Keratinocyte (primary cell): ENCODE results near the gene USP28. TPM values are rescaled to one million over a fixed set of nuclear protein-coding genes. Genes with fewer than 3 reads are reported as not detected.

Experiments used
- DNase-seq: peaks from one replicate; pipeline ENCODE4 v3.0.0-alpha.2; 2011; ENCODE audit warnings: low read depth, missing footprints, low spot score
- FAIRE-seq: peaks from 2 replicates; lab custom pipeline; 2011; peaks lifted over from hg19 to GRCh38; lab: Jason Lieb, UNC
- H2AFZ ChIP-seq: 2 replicates; pipeline ENCODE4 v1.6.0; 2012; ENCODE audit warnings: low read length, control low read depth, inconsistent platforms; ENCODE audit not compliant: control insufficient read depth
- H3K27ac ChIP-seq: 2 replicates; pipeline ENCODE4 v1.5.1; 2011; ENCODE audit warnings: low read length; ENCODE audit not compliant: control insufficient read depth, insufficient read depth
- H3K27me3 ChIP-seq: 3 replicates; pipeline ENCODE4 v1.6.0; 2011; ENCODE audit warnings: low read length; ENCODE audit not compliant: control insufficient read depth, insufficient read depth; ENCODE audit errors: extremely low read depth
- H3K36me3 ChIP-seq, 2 experiments: 2 replicates in 1 of 2; 3 replicates in 1 of 2; pipeline ENCODE4 v1.5.1; 2011; ENCODE audit warnings: low read length in 2 of 2, mild to moderate bottlenecking in 1 of 2; ENCODE audit not compliant: control insufficient read depth in 2 of 2, insufficient read depth in 2 of 2; ENCODE audit errors: extremely low read depth in 1 of 2
- H3K4me1 ChIP-seq: 3 replicates; pipeline ENCODE4 v1.5.1; 2011; ENCODE audit warnings: low read length; ENCODE audit not compliant: control insufficient read depth, insufficient read depth; ENCODE audit errors: extremely low read depth
- H3K4me2 ChIP-seq: 3 replicates; pipeline ENCODE4 v1.6.0; 2011; ENCODE audit warnings: low read depth, low read length; ENCODE audit not compliant: control insufficient read depth, insufficient read depth; ENCODE audit errors: extremely low read depth
- H3K4me3 ChIP-seq, 3 experiments: fragments of 200-600 bp in 1 of 3; sonication (generic) in 1 of 3; 2 replicates in 2 of 3; 3 replicates in 1 of 3; pipeline ENCODE4 v1.5.1; 2011 to 2016; ENCODE audit warnings: low read length in 3 of 3, mild to moderate bottlenecking in 3 of 3, control low read depth in 2 of 3, inconsistent platforms in 1 of 3, low read depth in 1 of 3, mixed read lengths in 1 of 3, mixed run types in 1 of 3, moderate library complexity in 1 of 3; ENCODE audit not compliant: control insufficient read depth in 2 of 3, insufficient read depth in 2 of 3; ENCODE audit errors: extremely low read depth in 1 of 3
- H3K79me2 ChIP-seq: 2 replicates; pipeline ENCODE4 v1.6.0; 2012; ENCODE audit warnings: low read length; ENCODE audit not compliant: control insufficient read depth, insufficient read depth
- H3K9ac ChIP-seq: 3 replicates; pipeline ENCODE4 v1.6.0; 2011; ENCODE audit warnings: low read length; ENCODE audit not compliant: control insufficient read depth, insufficient read depth; ENCODE audit errors: extremely low read depth
- H3K9me1 ChIP-seq: 3 replicates; pipeline ENCODE4 v1.6.0; 2011; ENCODE audit warnings: low read length; ENCODE audit not compliant: control insufficient read depth, insufficient read depth; ENCODE audit errors: extremely low read depth
- H3K9me3 ChIP-seq: 2 replicates; pipeline ENCODE4 v1.5.1; 2012; ENCODE audit warnings: low read depth, low read length; ENCODE audit not compliant: control insufficient read depth
- H4K20me1 ChIP-seq: 3 replicates; pipeline ENCODE4 v1.6.0; 2011; ENCODE audit warnings: low read length; ENCODE audit not compliant: control insufficient read depth, insufficient read depth; ENCODE audit errors: extremely low read depth
- EZH2 ChIP-seq: IDR thresholded peaks from one replicate; pipeline ENCODE4 v1.6.1; 2012; ENCODE audit warnings: inconsistent platforms, mild to moderate bottlenecking, low read length, moderate library complexity
- dilution Hi-C: fragments of 300-500 bp; cut with MboI; formaldehyde crosslinking; loops from one replicate; pipeline ENCODE4 v1.7.0; 2020; ENCODE audit warnings: low sequenced_read_pairs; ENCODE audit not compliant: extremely low pct_ligation_motif_present
- polyA plus RNA-seq, 5 experiments: library from polyadenylated mRNA; depleted of rRNA in 3 of 5; stranded (reverse) in 3 of 5; stranded (forward) in 1 of 5; unstranded in 1 of 5; fragments of >200 nt; gene quantifications; 1 replicate in 1 of 5; 2 replicates in 3 of 5; 3 replicates in 1 of 5; pipeline versions ENCODE4 v1.2.1 to v1.2.3, GENCODE V29; 2011 to 2012; ENCODE audit warnings: missing spikeins in 2 of 5, low read depth in 1 of 5, low replicate concordance in 1 of 5
- TF ChIP-seq, protein P1 (sequence below), 3 experiments: IDR thresholded peaks in 1 of 3; conservative IDR thresholded peaks in 1 of 3; optimal IDR thresholded peaks in 1 of 3; 2 replicates in 2 of 3; 3 replicates in 1 of 3; pipeline versions ENCODE3 to v1.5.1; 2011; ENCODE audit warnings: low read length in 3 of 3, mild to moderate bottlenecking in 3 of 3, moderate library complexity in 2 of 3, control low read depth in 1 of 3, inconsistent platforms in 1 of 3; ENCODE audit not compliant: insufficient read depth in 2 of 3; ENCODE audit errors: extremely low read depth in 1 of 3

Gene USP28
- polyA plus RNA-seq, 1 donor (not counting 4 experiments of a cell fraction or from before 2014, with no cell fraction given): 37.4 TPM

- Histone ChIP-seq H3K9me1 (no peaks in the 10 kb centered on the region), H2AFZ (no peak overlapping the region), H3K9me3 (no peaks in the 10 kb centered on the region), H3K27me3 (no peaks in the 10 kb centered on the region), H3K36me3 (peaks cover 0 to 1% of the 10 kb centered on the region in 2 experiments), H3K27ac (no peak overlapping the region), H3K9ac (no peak overlapping the region), H3K79me2 (peaks cover 10% of the 10 kb centered on the region), H3K4me1 (peaks cover 10% of the 10 kb centered on the region), H3K4me3 (no peak overlapping the region), H4K20me1 (no peaks in the 10 kb centered on the region), H3K4me2 (no peak overlapping the region)
- DNase-seq: no peak
- FAIRE-seq: no peak
- TF ChIP-seq, protein P1, sequence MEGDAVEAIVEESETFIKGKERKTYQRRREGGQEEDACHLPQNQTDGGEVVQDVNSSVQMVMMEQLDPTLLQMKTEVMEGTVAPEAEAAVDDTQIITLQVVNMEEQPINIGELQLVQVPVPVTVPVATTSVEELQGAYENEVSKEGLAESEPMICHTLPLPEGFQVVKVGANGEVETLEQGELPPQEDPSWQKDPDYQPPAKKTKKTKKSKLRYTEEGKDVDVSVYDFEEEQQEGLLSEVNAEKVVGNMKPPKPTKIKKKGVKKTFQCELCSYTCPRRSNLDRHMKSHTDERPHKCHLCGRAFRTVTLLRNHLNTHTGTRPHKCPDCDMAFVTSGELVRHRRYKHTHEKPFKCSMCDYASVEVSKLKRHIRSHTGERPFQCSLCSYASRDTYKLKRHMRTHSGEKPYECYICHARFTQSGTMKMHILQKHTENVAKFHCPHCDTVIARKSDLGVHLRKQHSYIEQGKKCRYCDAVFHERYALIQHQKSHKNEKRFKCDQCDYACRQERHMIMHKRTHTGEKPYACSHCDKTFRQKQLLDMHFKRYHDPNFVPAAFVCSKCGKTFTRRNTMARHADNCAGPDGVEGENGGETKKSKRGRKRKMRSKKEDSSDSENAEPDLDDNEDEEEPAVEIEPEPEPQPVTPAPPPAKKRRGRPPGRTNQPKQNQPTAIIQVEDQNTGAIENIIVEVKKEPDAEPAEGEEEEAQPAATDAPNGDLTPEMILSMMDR (optimal IDR thresholded peaks at IDR 0.05 in 1 of 3, IDR thresholded peaks at IDR 0.05 in 1 of 3, conservative IDR thresholded peaks at IDR 0.05 in 1 of 3; ENCODE audit: extremely low read depth in 1 of 3, insufficient read depth in 2 of 3, low read length in 3 of 3): no peak
- TF ChIP-seq EZH2: no peak
- dilution Hi-C loops: no loop called here
Measured at GRCh38 chr11:113871336-113871735, 4.0 kb downstream of the USP28 start.

DNA sequence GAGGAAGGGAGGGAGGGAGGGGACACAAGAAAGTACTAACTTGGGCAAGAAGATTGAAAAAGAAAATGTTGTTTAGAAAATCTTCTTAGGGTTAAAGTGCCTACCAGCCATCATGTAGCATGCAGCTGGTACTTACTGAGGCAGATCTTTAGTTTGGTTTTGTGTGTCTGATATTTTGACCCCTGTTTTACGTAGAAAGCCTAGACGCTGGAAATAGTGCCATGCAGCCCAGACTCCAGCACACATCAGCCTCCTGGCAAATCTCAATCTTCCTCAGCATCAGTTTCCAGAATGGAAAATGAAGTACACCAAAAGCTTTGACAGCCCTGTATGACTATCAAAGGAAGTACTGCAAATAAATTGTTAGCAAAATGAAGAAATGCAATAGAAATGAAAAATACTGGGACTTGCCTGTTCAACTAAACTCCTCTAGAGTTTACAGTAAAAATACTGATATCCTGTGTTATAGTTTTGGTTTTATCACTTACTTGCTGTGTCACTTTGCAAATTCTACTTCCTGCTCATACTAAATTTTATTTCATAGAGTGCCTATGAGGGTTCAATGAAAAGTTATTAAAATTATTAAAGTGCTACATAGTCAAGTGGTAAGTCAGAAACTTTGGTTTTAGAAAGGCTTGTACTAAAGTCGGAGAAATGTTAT is 7.4 kb downstream of the USP28 start:
- Histone ChIP-seq H3K9me3 (no peaks in the 10 kb centered on the region), H3K9ac (no peak overlapping the region), H3K27ac (no peak overlapping the region), H3K27me3 (no peaks in the 10 kb centered on the region), H3K4me3 (no peak overlapping the region), H3K9me1 (no peaks in the 10 kb centered on the region), H4K20me1 (no peaks in the 10 kb centered on the region), H3K36me3 (peaks cover 0 to 1% of the 10 kb centered on the region in 2 experiments), H3K4me2 (no peak overlapping the region), H3K79me2 (peaks cover 11% of the 10 kb centered on the region), H3K4me1 (no peaks in the 10 kb centered on the region), H2AFZ (no peak overlapping the region)
- FAIRE-seq (no peak), DNase-seq (no peak)
- dilution Hi-C loops: no loop called here
- no peak for TF ChIP-seq EZH2
- TF ChIP-seq, protein P1 (optimal IDR thresholded peaks at IDR 0.05 in 1 of 3, IDR thresholded peaks at IDR 0.05 in 1 of 3, conservative IDR thresholded peaks at IDR 0.05 in 1 of 3; ENCODE audit: extremely low read depth in 1 of 3, insufficient read depth in 2 of 3, low read length in 3 of 3): no peak
